HG02981 (cell line): ENCODE results near the gene PRAMEF7.
"Not testable (repeated sequence)": the region's sequence is repeated elsewhere in the genome, so short reads cannot be mapped to it uniquely, and the experiment has no call there.

ENCODE experiments used
- ATAC-seq: cut with Tn5 transposase; IDR thresholded peaks from one replicate; pipeline ENCODE4 v1.9.1; 2021; ENCODE audit warnings: mild to moderate bottlenecking, moderate library complexity; ENCODE audit not compliant: unreplicated experiment

Gene PRAMEF7

GRCh38 chr1:12916310-12916709 is at the start of gene PRAMEF7:
TSS of gene PRAMEF7 (plus strand) at chr1:12916610. CDS start at chr1:12917693, 1,083 bp downstream.
- not testable (repeated sequence) for ATAC-seq

GRCh38 chr1:12878453-12878852 is 38.0 kb upstream of the PRAMEF7 start:
- ATAC-seq = not testable (repeated sequence)

GRCh38 chr1:12886101-12886500 is 30.3 kb upstream of the PRAMEF7 start, which contains the start of gene PRAMEF4:
TSS of gene PRAMEF4 (minus strand) at chr1:12886201. CDS start at chr1:12883394, 2,807 bp downstream.
- ATAC-seq = not testable (repeated sequence)

- not testable (repeated sequence) for ATAC-seq
Observed at GRCh38 chr1:12898170-12898569, 18.2 kb upstream of the PRAMEF7 start, which contains the start of gene PRAMEF10. TSS of gene PRAMEF10 (minus strand) at chr1:12898270. CDS start at chr1:12895847, 2,423 bp downstream.

GRCh38 chr1:12899186-12899585 is 17.2 kb upstream of the PRAMEF7 start:
- not testable (repeated sequence) for ATAC-seq

GRCh38 chr1:12903793-12904572 is 12.4 kb upstream of the PRAMEF7 start:
- not testable (repeated sequence) for ATAC-seq

- not testable (repeated sequence) for ATAC-seq
Observed at GRCh38 chr1:12921749-12922148, 5.3 kb downstream of the PRAMEF7 start.

- not testable (repeated sequence) for ATAC-seq
Observed at GRCh38 chr1:12924368-12924767, 8.0 kb downstream of the PRAMEF7 start.

GRCh38 chr1:12947480-12947879 is 31.1 kb downstream of the PRAMEF7 start, which contains the start of gene PRAMEF6:
TSS of gene PRAMEF6 (minus strand) at chr1:12947580. CDS start at chr1:12942518, 5,062 bp downstream.
- not testable (repeated sequence) for ATAC-seq
